K562 (cell line): ENCODE results near the gene LIMCH1.

Experiments
- CTCF ChIP-seq, 3 experiments: IDR thresholded peaks in 2 of 3; conservative IDR thresholded peaks in 1 of 3; 2 replicates each; pipeline ENCODE4 v1.5.1; 2011 to 2012; ENCODE audit warnings: low read length in 3 of 3, mild to moderate bottlenecking in 3 of 3, control low read depth in 2 of 3, improper control_type of control experiment in 1 of 3, inconsistent platforms in 1 of 3, low read depth in 1 of 3, mixed read lengths in 1 of 3, moderate library complexity in 1 of 3; ENCODE audit not compliant: insufficient read depth in 2 of 3
- DNMT1 ChIP-seq: fragments of 450-650 bp; IDR thresholded peaks from 2 replicates; pipeline ENCODE4 v1.6.1; 2016; ENCODE audit warnings: antibody characterized with exemption, mild to moderate bottlenecking
- HNRNPUL1 ChIP-seq: fragments of 200-400 bp; formaldehyde crosslinking; IDR thresholded peaks from 2 replicates; pipeline ENCODE4 v1.6.1; 2017; ENCODE audit warnings: low read length

DNA sequence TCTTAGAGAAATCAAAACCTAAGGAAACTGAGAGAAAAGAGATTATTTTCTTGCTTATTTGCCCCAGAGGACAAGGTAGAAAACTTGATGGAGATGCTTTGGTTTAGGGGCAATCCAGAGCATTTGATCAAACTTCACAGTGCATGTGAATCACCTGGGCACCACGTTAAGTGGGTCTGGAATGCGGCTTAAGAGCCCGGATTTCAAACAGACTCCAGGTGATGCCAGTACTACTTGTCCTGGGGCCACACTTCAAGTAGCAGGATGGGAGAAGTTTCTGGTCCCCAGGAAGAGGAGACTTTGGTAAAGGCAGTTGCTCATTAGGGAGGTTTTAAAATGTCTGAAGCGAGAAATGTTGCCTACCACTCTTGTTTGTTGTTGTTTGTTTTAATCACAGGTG, 158.8 kb downstream of the LIMCH1 start:
- no peak for TF ChIP-seq CTCF (IDR thresholded peaks at IDR 0.05 in 2 of 3, conservative IDR thresholded peaks at IDR 0.05 in 1 of 3; ENCODE audit: insufficient read depth in 2 of 3, low read depth in 1 of 3, low read length in 3 of 3)
- no peak for TF ChIP-seq HNRNPUL1
- no peak for TF ChIP-seq DNMT1
